ENCODE measurements around the gene MIXL1. TPM values are rescaled to one million over a fixed set of nuclear protein-coding genes. Genes with fewer than 3 reads are reported as not detected.

MIXL1 gene
- total and polyA plus RNA-seq, 2 of the 13 experiments (the other 11 are each of a cell fraction or from before 2014, with no cell fraction given), result 7.6 to 18.5 TPM

GRCh38 chr1:226268421-226269124, 45.1 kb downstream of the MIXL1 start:
- Histone ChIP-seq H4K20me1 (ENCODE audit: insufficient read depth, low read length) (no peaks in the 10 kb centered on the region), H3K4me2 (ENCODE audit: low read depth, low read length) (no peak overlapping the region), H2AFZ (ENCODE audit: low read length) (no peak overlapping the region), H3K4me1 (ENCODE audit: insufficient read depth, low read length) (peaks cover 13% of the 10 kb centered on the region), H3K9me3 (ENCODE audit: low read length) (no peaks in the 10 kb centered on the region), H3K9ac (ENCODE audit: insufficient read depth, low read depth, low read length) (no peak overlapping the region), H3K27ac (ENCODE audit: extremely low read length, insufficient read depth, low read length) (no peak overlapping the region), H3K27me3 (ENCODE audit: control insufficient read depth in 1 of 2, insufficient read depth in 2 of 2, low read length in 2 of 2) (no peaks in the 10 kb centered on the region), H3K36me3 (replicated peaks in 1 of 2; ENCODE audit: control insufficient read depth in 1 of 2, insufficient read depth in 2 of 2, low read length in 2 of 2) (peaks cover 2 to 14% of the 10 kb centered on the region in 2 experiments; a peak in 4 of 5 replicates), H3K79me2 (ENCODE audit: insufficient read depth, low read length) (no peaks in the 10 kb centered on the region), H3K4me3 (replicated peaks in 1 of 3; ENCODE audit: insufficient read depth in 1 of 3, low read depth in 2 of 3, low read length in 3 of 3) (no peak overlapping the region)
- intact Hi-C loops (cut with micrococcal nuclease; ENCODE audit: unreplicated experiment), result no loop called here
- CTCF ChIA-PET (ENCODE audit: low intra/inter-chr PET ratio, low total read pairs), result no interaction called here
- FAIRE-seq (no peak), DNase-seq (ENCODE audit: low spot score) (no peak), ATAC-seq (no peak)
- WGBS (ENCODE audit: low lambda C conversion rate), result 46% methylated on average over 2 of the region's 3 CpGs
- in situ Hi-C loops (cut with HindIII; ENCODE audit: extremely low pct_ligation_motif_present, low pct_unique_long_range_greater_than_20kb), result no loop called here
- POLR2A ChIA-PET, result no interaction called here
- no TSS peak for BruUV-seq (replicated peaks)
- TF ChIP-seq, protein P1, sequence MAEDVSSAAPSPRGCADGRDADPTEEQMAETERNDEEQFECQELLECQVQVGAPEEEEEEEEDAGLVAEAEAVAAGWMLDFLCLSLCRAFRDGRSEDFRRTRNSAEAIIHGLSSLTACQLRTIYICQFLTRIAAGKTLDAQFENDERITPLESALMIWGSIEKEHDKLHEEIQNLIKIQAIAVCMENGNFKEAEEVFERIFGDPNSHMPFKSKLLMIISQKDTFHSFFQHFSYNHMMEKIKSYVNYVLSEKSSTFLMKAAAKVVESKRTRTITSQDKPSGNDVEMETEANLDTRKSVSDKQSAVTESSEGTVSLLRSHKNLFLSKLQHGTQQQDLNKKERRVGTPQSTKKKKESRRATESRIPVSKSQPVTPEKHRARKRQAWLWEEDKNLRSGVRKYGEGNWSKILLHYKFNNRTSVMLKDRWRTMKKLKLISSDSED (CRISPR knock-in tag; IDR thresholded peaks at IDR 0.05), result no peak
- TF ChIP-seq STAT6 (CRISPR knock-in tag; IDR thresholded peaks at IDR 0.05; ENCODE audit: borderline replicate concordance), result no peak
- TF ChIP-seq SUZ12 (IDR thresholded peaks at IDR 0.05; ENCODE audit: low read depth, low read length), result no peak
- TF ChIP-seq, protein P2, sequence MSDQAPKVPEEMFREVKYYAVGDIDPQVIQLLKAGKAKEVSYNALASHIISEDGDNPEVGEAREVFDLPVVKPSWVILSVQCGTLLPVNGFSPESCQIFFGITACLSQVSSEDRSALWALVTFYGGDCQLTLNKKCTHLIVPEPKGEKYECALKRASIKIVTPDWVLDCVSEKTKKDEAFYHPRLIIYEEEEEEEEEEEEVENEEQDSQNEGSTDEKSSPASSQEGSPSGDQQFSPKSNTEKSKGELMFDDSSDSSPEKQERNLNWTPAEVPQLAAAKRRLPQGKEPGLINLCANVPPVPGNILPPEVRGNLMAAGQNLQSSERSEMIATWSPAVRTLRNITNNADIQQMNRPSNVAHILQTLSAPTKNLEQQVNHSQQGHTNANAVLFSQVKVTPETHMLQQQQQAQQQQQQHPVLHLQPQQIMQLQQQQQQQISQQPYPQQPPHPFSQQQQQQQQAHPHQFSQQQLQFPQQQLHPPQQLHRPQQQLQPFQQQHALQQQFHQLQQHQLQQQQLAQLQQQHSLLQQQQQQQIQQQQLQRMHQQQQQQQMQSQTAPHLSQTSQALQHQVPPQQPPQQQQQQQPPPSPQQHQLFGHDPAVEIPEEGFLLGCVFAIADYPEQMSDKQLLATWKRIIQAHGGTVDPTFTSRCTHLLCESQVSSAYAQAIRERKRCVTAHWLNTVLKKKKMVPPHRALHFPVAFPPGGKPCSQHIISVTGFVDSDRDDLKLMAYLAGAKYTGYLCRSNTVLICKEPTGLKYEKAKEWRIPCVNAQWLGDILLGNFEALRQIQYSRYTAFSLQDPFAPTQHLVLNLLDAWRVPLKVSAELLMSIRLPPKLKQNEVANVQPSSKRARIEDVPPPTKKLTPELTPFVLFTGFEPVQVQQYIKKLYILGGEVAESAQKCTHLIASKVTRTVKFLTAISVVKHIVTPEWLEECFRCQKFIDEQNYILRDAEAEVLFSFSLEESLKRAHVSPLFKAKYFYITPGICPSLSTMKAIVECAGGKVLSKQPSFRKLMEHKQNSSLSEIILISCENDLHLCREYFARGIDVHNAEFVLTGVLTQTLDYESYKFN (CRISPR knock-in tag; conservative IDR thresholded peaks at IDR 0.05), result no peak
- no peak for TF ChIP-seq PHF20 (CRISPR knock-in tag; IDR thresholded peaks at IDR 0.05)
- no peak for TF ChIP-seq SETDB1 (CRISPR knock-in tag; IDR thresholded peaks at IDR 0.05; ENCODE audit: borderline replicate concordance)
- no peak for TF ChIP-seq RAD21 (CRISPR knock-in tag; IDR thresholded peaks at IDR 0.05)
- TF ChIP-seq, protein P3, sequence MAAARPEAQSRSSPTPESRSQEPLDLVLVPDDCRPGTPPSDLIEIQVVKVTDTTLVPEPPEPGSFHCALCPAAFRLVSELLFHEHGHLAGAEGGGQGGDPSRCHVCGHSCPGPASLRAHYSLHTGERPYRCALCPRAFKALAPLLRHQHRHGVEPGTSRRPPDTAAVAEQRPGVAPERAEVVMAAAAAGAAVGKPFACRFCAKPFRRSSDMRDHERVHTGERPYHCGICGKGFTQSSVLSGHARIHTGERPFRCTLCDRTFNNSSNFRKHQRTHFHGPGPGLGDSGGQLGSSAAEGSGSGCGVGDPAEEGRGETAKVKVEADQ (CRISPR knock-in tag; IDR thresholded peaks at IDR 0.05; ENCODE audit: borderline replicate concordance), result no peak
- TF ChIP-seq EHMT2 (IDR thresholded peaks at IDR 0.05; ENCODE audit: borderline replicate concordance, low read depth, low read length), result no peak
- TF ChIP-seq ZNF83 (CRISPR knock-in tag; IDR thresholded peaks at IDR 0.05; ENCODE audit: borderline replicate concordance), result no peak
- TF ChIP-seq KLF9 (CRISPR knock-in tag; IDR thresholded peaks at IDR 0.05; ENCODE audit: low read depth), result no peak
- TF ChIP-seq ZNF782 (CRISPR knock-in tag; IDR thresholded peaks at IDR 0.05; ENCODE audit: borderline replicate concordance), result no peak
- TF ChIP-seq ZNF747 (CRISPR knock-in tag; IDR thresholded peaks at IDR 0.05; ENCODE audit: borderline replicate concordance), result no peak
